Mucosa of rectum (tissue), 2 donors: ENCODE results near the gene TMEM11.

Experiments
- H3K27ac ChIP-seq, 2 donors: one replicate each; pipeline ENCODE4 v1.7.0; 2013; ENCODE audit warnings: inconsistent platforms in 2 of 2, low read depth in 2 of 2, low read length in 2 of 2
- H3K27me3 ChIP-seq, 2 donors: one replicate each; pipeline ENCODE4 v1.7.0; 2013; ENCODE audit warnings: low read length in 2 of 2; ENCODE audit not compliant: control insufficient read depth in 2 of 2, insufficient read depth in 2 of 2
- H3K36me3 ChIP-seq, 2 donors: one replicate each; pipeline ENCODE4 v1.7.0; 2013; ENCODE audit warnings: low read length in 2 of 2; ENCODE audit not compliant: control insufficient read depth in 2 of 2, insufficient read depth in 2 of 2
- H3K4me1 ChIP-seq, 2 donors: one replicate each; pipeline ENCODE4 v1.7.0; 2013; ENCODE audit warnings: low read length in 2 of 2, mild to moderate bottlenecking in 1 of 2; ENCODE audit not compliant: control insufficient read depth in 2 of 2, insufficient read depth in 2 of 2
- H3K4me3 ChIP-seq, 2 donors: one replicate each; pipeline ENCODE4 v1.7.0; 2013; ENCODE audit warnings: low read length in 2 of 2
- H3K9ac ChIP-seq, 2 donors: one replicate each; pipeline ENCODE4 v1.7.0; 2013; ENCODE audit warnings: low read length in 2 of 2, low read depth in 1 of 2, mild to moderate bottlenecking in 1 of 2
- H3K9me3 ChIP-seq, 2 donors: one replicate each; pipeline ENCODE4 v1.7.0; 2013; ENCODE audit warnings: low read length in 2 of 2; ENCODE audit not compliant: control insufficient read depth in 2 of 2
- donor health status: healthy.
- donor health status: Normal muscosa, but diverticular disease.

Gene TMEM11

GRCh38 chr17:21172846-21173245 is 41.1 kb downstream of the TMEM11 start:
- Histone ChIP-seq H3K36me3 (peaks cover 13 to 16% of the 10 kb centered on the region in 2 donors), H3K27me3 (no peaks in the 10 kb centered on the region), H3K27ac (no peak overlapping the region), H3K9ac (no peak overlapping the region), H3K9me3 (no peaks in the 10 kb centered on the region), H3K4me3 (no peak overlapping the region), H3K4me1 (peaks cover 0 to 4% of the 10 kb centered on the region in 2 donors)

GRCh38 chr17:21171970-21172510 is 41.9 kb downstream of the TMEM11 start:
- H3K27me3 ChIP-seq: no peaks in the 10 kb centered on the region
- H3K9me3 ChIP-seq: no peaks in the 10 kb centered on the region
- H3K4me1 ChIP-seq: peaks cover 0 to 4% of the 10 kb centered on the region in 2 donors
- H3K36me3 ChIP-seq: peaks cover 13 to 16% of the 10 kb centered on the region in 2 donors
- H3K4me3 ChIP-seq: no peak overlapping the region
- no peak overlapping the region for H3K27ac ChIP-seq
- H3K9ac ChIP-seq: no peak overlapping the region

- H3K27me3 ChIP-seq: no peaks in the 10 kb centered on the region
- H3K9ac ChIP-seq: no peak overlapping the region
- H3K27ac ChIP-seq: peak overlapping the region in 1 of 2 donors; percentile 2
- no peaks in the 10 kb centered on the region for H3K9me3 ChIP-seq
- H3K36me3 ChIP-seq: peaks cover 13 to 18% of the 10 kb centered on the region in 2 donors
- H3K4me3 ChIP-seq: no peak overlapping the region
- peaks cover under 1 to 4% of the 10 kb centered on the region in 2 donors for H3K4me1 ChIP-seq
These were observed 42.5 kb downstream of the TMEM11 start for GRCh38 chr17:21171309-21171922.

GRCh38 chr17:21170809-21171208 is 43.2 kb downstream of the TMEM11 start:
- Histone ChIP-seq H3K27ac (peak overlapping the region in 1 of 2 donors; percentile 2), H3K9ac (no peak overlapping the region)

DNA sequence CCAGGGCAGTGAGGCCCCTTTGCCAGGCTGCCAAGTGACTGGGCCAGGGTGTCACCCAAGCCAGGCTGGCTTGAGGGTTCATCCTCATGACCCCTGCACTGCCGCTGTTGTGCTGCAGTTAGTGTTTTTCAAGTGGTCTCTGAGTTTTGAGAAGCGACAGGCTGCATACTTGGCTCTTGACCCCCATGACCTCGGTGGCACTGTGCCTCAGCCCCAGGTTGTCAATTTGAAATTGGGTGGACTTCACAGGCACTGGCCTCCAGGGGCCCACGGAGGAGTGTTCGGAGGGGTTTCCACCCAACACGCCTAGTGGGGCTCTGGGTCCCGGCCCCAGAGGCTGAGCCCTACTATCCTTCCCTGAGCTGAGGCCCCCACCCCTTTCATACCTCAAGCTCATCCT is 44.5 kb downstream of the TMEM11 start:
- H3K4me3 ChIP-seq: no peak overlapping the region
- H3K27ac ChIP-seq: no peak overlapping the region
- no peaks in the 10 kb centered on the region for H3K27me3 ChIP-seq
- no peaks in the 10 kb centered on the region for H3K9me3 ChIP-seq
- peaks cover 13 to 18% of the 10 kb centered on the region in 2 donors for H3K36me3 ChIP-seq
- H3K9ac ChIP-seq: no peak overlapping the region
- H3K4me1 ChIP-seq: peaks cover 2 to 8% of the 10 kb centered on the region in 2 donors

More at GRCh38 chr17:21170809-21171208, 43.2 kb downstream of the TMEM11 start:
- Histone ChIP-seq H3K9me3 (no peaks in the 10 kb centered on the region), H3K4me3 (no peak overlapping the region), H3K36me3 (peaks cover 13 to 18% of the 10 kb centered on the region in 2 donors), H3K27me3 (no peaks in the 10 kb centered on the region), H3K4me1 (peaks cover 2 to 8% of the 10 kb centered on the region in 2 donors)

DNA sequence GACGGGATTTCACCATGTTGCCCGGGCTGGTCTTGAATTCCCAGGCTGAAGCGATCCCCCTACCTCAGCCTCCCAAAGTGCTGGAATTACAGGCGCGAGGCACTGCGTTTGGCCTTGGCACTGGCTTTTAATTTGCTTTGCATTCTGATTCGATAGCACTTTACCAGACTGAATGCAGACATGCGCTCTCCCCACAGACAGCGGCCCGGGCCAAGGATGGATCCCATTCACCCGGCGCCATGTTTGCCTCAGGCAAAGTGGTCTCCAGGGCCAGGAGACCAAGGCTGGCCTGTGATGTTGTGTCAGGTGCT is 45.5 kb downstream of the TMEM11 start:
- no peak overlapping the region for H3K27ac ChIP-seq
- no peak overlapping the region for H3K9ac ChIP-seq
- H3K4me3 ChIP-seq: no peak overlapping the region
- peaks cover 2 to 8% of the 10 kb centered on the region in 2 donors for H3K4me1 ChIP-seq
- H3K36me3 ChIP-seq: peaks cover 8 to 11% of the 10 kb centered on the region in 2 donors
- H3K27me3 ChIP-seq: no peaks in the 10 kb centered on the region
- H3K9me3 ChIP-seq: no peaks in the 10 kb centered on the region

DNA sequence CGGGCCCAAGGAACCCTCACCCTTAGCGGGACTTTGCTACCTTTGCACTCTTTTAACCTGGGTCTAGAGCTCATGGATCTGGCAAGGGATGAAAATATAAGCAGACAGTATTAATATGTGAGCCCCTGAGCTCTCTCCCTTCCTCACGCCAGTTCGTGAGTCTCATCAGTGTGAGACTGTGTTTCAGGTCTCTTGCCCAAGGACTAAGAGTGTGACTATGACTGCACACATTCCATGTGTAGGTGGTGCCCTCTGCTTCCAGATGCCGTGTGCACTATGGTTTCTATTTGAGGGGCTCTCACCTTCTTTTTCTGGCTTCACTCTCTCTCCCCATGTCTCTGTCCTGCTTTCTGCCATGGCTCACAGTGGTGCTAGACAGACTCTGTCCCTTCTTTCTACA is 46.7 kb downstream of the TMEM11 start:
- Histone ChIP-seq H3K4me1 (peaks cover 2 to 8% of the 10 kb centered on the region in 2 donors), H3K36me3 (peaks cover 0 to 2% of the 10 kb centered on the region in 2 donors), H3K27ac (no peak overlapping the region), H3K9ac (no peak overlapping the region), H3K27me3 (no peaks in the 10 kb centered on the region), H3K9me3 (no peaks in the 10 kb centered on the region), H3K4me3 (no peak overlapping the region)

GRCh38 chr17:21166595-21167210 is 47.3 kb downstream of the TMEM11 start:
- Histone ChIP-seq H3K4me3 (no peak overlapping the region), H3K27me3 (no peaks in the 10 kb centered on the region), H3K36me3 (peaks cover 0 to 2% of the 10 kb centered on the region in 2 donors), H3K4me1 (peaks cover 2 to 8% of the 10 kb centered on the region in 2 donors), H3K9me3 (no peaks in the 10 kb centered on the region), H3K27ac (no peak overlapping the region), H3K9ac (no peak overlapping the region)

- Histone ChIP-seq H3K36me3 (peaks cover 0 to 2% of the 10 kb centered on the region in 2 donors), H3K9ac (no peak overlapping the region), H3K4me1 (peaks cover 2 to 6% of the 10 kb centered on the region in 2 donors), H3K4me3 (no peak overlapping the region), H3K27ac (no peak overlapping the region), H3K27me3 (no peaks in the 10 kb centered on the region), H3K9me3 (no peaks in the 10 kb centered on the region)
These were observed 47.9 kb downstream of the TMEM11 start for GRCh38 chr17:21165922-21166594.

DNA sequence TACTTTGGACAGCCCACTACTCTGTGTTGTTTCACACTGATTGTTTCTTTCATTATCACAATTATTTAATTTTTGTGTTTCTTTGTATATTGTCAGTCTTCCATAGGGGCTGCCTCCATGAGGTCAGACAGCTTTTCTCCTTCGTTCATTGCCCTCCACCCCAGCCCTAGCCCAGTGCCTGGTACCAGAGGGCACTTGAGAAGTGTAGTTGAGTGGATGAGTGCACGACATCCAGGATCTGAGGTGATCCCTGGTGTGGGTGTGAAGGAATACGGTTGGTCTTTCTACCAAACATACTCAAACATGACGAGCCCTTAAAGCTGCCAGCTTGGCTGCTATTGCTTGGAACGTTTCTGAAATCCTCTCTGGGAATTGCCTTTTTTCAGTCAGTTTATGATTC is 49.3 kb downstream of the TMEM11 start:
- peaks cover 2 to 4% of the 10 kb centered on the region in 2 donors for H3K4me1 ChIP-seq

More for the DNA sequence above, 49.3 kb downstream of the TMEM11 start:
- peaks cover 0 to 2% of the 10 kb centered on the region in 2 donors for H3K36me3 ChIP-seq
- no peaks in the 10 kb centered on the region for H3K27me3 ChIP-seq
- no peak overlapping the region for H3K4me3 ChIP-seq
- H3K27ac ChIP-seq: no peak overlapping the region
- no peak overlapping the region for H3K9ac ChIP-seq
- H3K9me3 ChIP-seq: no peaks in the 10 kb centered on the region
